ENCODE results near the gene LAMB1. TPM values are rescaled to one million over a fixed set of nuclear protein-coding genes. Genes with fewer than 3 reads are reported as not detected.
A peak's percentile ranks its signal among the peaks of the same experiment; 100 is the strongest.
"Not testable (repeated sequence)": the region's sequence is repeated elsewhere in the genome, so short reads cannot be mapped to it uniquely, and the experiment has no call there.

LAMB1 gene
- total and polyA plus RNA-seq, 2 of the 13 experiments (the other 11 are each of a cell fraction or from before 2014, with no cell fraction given): 109 to 124 TPM

GRCh38 chr7:107892367-107892741 lies 110.6 kb downstream of the LAMB1 start:
- FAIRE-seq; H3K27me3 ChIP-seq (ENCODE audit: control insufficient read depth in 1 of 2, insufficient read depth in 2 of 2, low read length in 2 of 2); H3K27ac ChIP-seq (ENCODE audit: extremely low read length, insufficient read depth, low read length); CTCF ChIA-PET (ENCODE audit: low intra/inter-chr PET ratio, low total read pairs); ATAC-seq; H4K20me1 ChIP-seq (ENCODE audit: insufficient read depth, low read length); BruUV-seq (replicated peaks); DNase-seq (ENCODE audit: low spot score); H3K9me3 ChIP-seq (ENCODE audit: low read length); POLR2A ChIA-PET; H2AFZ ChIP-seq (ENCODE audit: low read length): not testable (repeated sequence)
- peak overlapping the region; percentile 98 for H3K4me2 ChIP-seq (ENCODE audit: low read depth, low read length)
- peak overlapping the region; percentile 91; the same call in 1 of the 2 replicates for H3K9ac ChIP-seq (ENCODE audit: insufficient read depth, low read depth, low read length)
- in situ Hi-C loops (cut with HindIII; ENCODE audit: extremely low pct_ligation_motif_present, low pct_unique_long_range_greater_than_20kb): loop anchor here (25.0 kb wide), 1 partner anchor 680 kb away; no protein-coding TSS in a partner anchor
- intact Hi-C loops (cut with micrococcal nuclease; ENCODE audit: unreplicated experiment): loop anchor here (5.0 kb wide), 2 partner anchors 75 to 125 kb away; no protein-coding TSS in a partner anchor
- H3K36me3 ChIP-seq (replicated peaks in 1 of 2; ENCODE audit: control insufficient read depth in 1 of 2, insufficient read depth in 2 of 2, low read length in 2 of 2): peaks cover 2 to 24% of the 10 kb centered on the region in 2 experiments
- peaks cover 33% of the 10 kb centered on the region for H3K4me1 ChIP-seq (ENCODE audit: insufficient read depth, low read length)
- H3K4me3 ChIP-seq (replicated peaks in 1 of 3; ENCODE audit: insufficient read depth in 1 of 3, low read depth in 2 of 3, low read length in 3 of 3): peak overlapping the region; percentile 73 to 86 (median 79)
- 93% methylated on average over 8 of the region's 8 CpGs for WGBS (ENCODE audit: low lambda C conversion rate)
- peaks cover 36% of the 10 kb centered on the region for H3K79me2 ChIP-seq (ENCODE audit: insufficient read depth, low read length)

- Histone ChIP-seq H3K27ac (ENCODE audit: extremely low read length, insufficient read depth, low read length) (peak overlapping the region; percentile 86), H3K9me3 (ENCODE audit: low read length) (no peaks in the 10 kb centered on the region), H3K79me2 (ENCODE audit: insufficient read depth, low read length) (peaks cover 31% of the 10 kb centered on the region), H3K36me3 (replicated peaks in 1 of 2; ENCODE audit: control insufficient read depth in 1 of 2, insufficient read depth in 2 of 2, low read length in 2 of 2) (peaks cover 2 to 24% of the 10 kb centered on the region in 2 experiments), H3K9ac (ENCODE audit: insufficient read depth, low read depth, low read length) (peak overlapping the region; percentile 91), H3K4me1 (ENCODE audit: insufficient read depth, low read length) (peaks cover 33% of the 10 kb centered on the region), H3K4me2 (ENCODE audit: low read depth, low read length) (peak overlapping the region; percentile 98), H3K4me3 (replicated peaks in 1 of 3; ENCODE audit: insufficient read depth in 1 of 3, low read depth in 2 of 3, low read length in 3 of 3) (peak overlapping the region; percentile 73 to 86 (median 79)), H2AFZ (ENCODE audit: low read length) (no peak overlapping the region), H3K27me3 (ENCODE audit: control insufficient read depth in 1 of 2, insufficient read depth in 2 of 2, low read length in 2 of 2) (no peaks in the 10 kb centered on the region; a peak in 1 of 5 replicates), H4K20me1 (ENCODE audit: insufficient read depth, low read length) (peaks cover 9% of the 10 kb centered on the region; the same call in 1 of the 2 replicates)
- intact Hi-C loops (cut with micrococcal nuclease; ENCODE audit: unreplicated experiment) (loop anchor here (5.0 kb wide), 2 partner anchors 76 to 126 kb away; no protein-coding TSS in a partner anchor), in situ Hi-C loops (cut with HindIII; ENCODE audit: extremely low pct_ligation_motif_present, low pct_unique_long_range_greater_than_20kb) (loop anchor here (25.0 kb wide), 1 partner anchor 680 kb away; no protein-coding TSS in a partner anchor)
- no TSS peak for BruUV-seq (replicated peaks)
- peak; percentile 12 for TF ChIP-seq XRCC5 (optimal IDR thresholded peaks at IDR 0.05; ENCODE audit: low read length)
- peak; percentile 42; the same call in 1 of the 2 replicates for TF ChIP-seq CEBPG (CRISPR knock-in tag; IDR thresholded peaks at IDR 0.05)
- TF ChIP-seq NFE2L2 (IDR thresholded peaks at IDR 0.05; ENCODE audit: low read length): peak; percentile 83
- no peak for TF ChIP-seq DNMT3B (CRISPR knock-in tag; conservative IDR thresholded peaks at IDR 0.05)
- TF ChIP-seq CEBPB (IDR thresholded peaks at IDR 0.05; ENCODE audit: borderline replicate concordance, low read depth, low read length): peak; percentile 60; the same call in 1 of the 2 replicates
- TF ChIP-seq ZNF350 (CRISPR knock-in tag; IDR thresholded peaks at IDR 0.05; ENCODE audit: borderline replicate concordance, low read depth): 0 out of 2 replicates have a peak, but pooled peaks have one; percentile 6
- TF ChIP-seq KDM5A (IDR thresholded peaks at IDR 0.05; ENCODE audit: borderline replicate concordance, low read length): peak; percentile 41; the same call in 1 of the 2 replicates
- no peak for TF ChIP-seq LRRFIP1 (CRISPR knock-in tag; conservative IDR thresholded peaks at IDR 0.05)
- ChIA-PET POLR2A (interaction anchor here (2.0 kb wide), 1 partner anchor 149 kb away, joined by 8 read pairs; no protein-coding TSS in a partner anchor), CTCF (ENCODE audit: low intra/inter-chr PET ratio, low total read pairs) (no interaction called here)
- DNase-seq (ENCODE audit: low spot score): no peak
- no peak for ATAC-seq
- 27% methylated on average over 8 of the region's 9 CpGs for WGBS (ENCODE audit: low lambda C conversion rate)
- FAIRE-seq: no peak
Measured at GRCh38 chr7:107891636-107892366, 111.2 kb downstream of the LAMB1 start.

Data from HepG2 (cell line).